ENCODE measurements around the gene LNP1.
A peak's percentile ranks its signal among the peaks of the same experiment; 100 is the strongest.
"Not testable (repeated sequence)": the region's sequence is repeated elsewhere in the genome, so short reads cannot be mapped to it uniquely, and the experiment has no call there.

LNP1 gene

DNA sequence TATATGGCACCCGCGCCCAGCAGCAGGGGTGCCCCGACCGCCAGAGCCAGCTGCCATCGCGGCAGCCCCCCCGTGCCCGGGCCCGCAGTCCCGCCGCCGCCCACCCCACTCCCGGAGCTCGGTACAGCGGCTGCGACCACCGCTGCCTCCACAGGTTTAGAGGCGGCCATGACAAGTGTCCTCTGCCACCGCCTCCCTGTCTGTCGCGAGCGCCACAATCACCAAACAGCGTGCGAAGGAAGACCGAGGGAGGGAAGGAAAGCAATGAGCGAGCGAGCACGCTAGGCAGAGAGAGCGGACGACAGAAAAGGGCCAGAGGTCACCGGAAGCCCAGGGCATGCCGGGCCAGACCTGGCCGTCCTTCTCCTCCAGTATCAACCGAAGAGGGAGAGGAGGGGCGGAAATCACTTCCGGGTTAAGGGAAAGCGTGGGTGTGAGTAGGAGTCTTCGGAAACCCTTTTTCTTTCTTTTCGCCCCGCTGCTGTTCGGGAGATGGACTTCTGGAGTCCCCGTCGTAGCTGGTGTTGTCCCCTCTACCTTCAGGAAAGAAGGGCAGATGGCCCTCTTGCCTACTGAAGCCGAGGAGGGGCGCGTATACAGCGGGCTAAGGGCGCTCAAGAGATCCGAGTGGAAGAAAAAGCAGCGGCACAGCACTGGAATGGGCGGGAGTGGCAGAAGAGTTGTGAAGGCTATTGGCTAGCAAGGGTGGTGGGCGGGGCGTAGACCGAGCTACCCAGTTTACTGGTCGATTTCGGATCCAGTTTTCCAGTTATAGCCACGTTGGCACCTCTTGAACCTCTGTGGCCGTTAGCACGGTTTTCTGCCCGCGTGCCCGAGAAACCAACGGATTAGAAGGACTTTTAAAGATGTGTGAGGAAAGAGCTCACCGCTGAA is at the start of gene LNP1, which contains the start of gene TOMM70:
LNP1 (plus strand) TSS at position 760 of the 894 bp plus-strand sequence. CDS start 28,191 bp downstream, outside the sequence.
TOMM70 (minus strand) TSS at position 310 of the 894 bp plus-strand sequence; CDS start at position 170, 140 bp downstream.
- peak; percentile 96 for DNase-seq (ENCODE audit: low read depth)

DNA sequence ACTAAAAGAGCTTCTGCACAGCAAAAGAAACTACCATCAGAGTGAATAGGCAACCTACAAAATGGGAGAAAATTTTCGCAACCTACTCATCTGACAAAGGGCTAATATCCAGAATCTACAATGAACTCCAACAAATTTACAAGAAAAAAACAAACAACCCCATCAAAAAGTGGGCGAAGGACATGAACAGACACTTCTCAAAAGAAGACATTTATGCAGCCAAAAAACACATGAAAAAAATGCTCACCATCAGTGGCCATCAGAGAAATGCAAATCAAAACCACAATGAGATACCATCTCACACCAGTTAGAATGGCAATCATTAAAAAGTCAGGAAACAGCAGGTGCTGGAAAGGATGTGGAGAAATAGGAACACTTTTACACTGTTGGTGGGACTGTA is 49.6 kb upstream of the LNP1 start:
- not testable (repeated sequence) for DNase-seq (ENCODE audit: low read depth)

GRCh38 chr3:100352296-100353231 is 48.8 kb upstream of the LNP1 start:
- no peak for DNase-seq (ENCODE audit: low read depth)

DNA sequence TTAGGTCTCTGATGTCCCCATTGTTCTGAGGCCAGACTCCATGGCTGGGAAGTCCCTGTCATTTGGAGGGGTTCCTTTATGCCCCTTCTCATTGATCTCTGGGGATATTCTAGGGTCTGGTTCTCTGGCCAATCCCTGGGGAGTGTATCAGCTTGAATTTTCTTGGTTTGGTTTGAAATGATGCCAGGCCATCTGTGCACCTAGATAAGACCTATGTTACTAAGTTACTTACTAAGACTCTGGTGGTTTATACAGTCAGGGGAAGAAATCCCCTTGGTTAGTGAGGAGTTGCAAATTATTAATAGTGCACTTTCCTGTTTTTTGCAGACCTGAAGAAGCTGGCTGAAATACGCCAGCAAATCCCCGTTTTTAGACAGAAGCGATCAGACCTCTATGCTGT is 46.5 kb upstream of the LNP1 start:
- no peak for DNase-seq (ENCODE audit: low read depth)

- no peak for DNase-seq (ENCODE audit: low read depth)
These were observed 42.9 kb upstream of the LNP1 start for GRCh38 chr3:100358413-100358812.

DNA sequence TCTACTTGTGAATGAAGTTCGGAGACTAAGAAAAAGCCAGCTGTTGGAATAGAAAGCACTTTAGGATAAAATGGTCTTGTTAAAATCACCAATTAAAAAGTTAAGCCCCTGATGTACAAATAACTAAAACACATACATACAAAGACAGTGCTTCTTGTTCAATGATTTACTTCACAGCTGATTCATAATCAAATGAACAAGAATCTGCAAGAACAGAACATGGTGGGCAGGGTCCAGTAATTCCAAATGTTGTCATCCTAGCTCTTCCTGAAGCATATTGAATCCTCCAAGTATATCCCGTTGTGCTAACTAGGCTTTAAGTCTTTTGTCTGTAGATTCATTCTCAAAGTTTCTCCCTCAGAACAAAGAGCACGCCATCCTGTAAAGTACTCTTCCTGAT is 42.3 kb upstream of the LNP1 start:
- no peak for DNase-seq (ENCODE audit: low read depth)

DNA sequence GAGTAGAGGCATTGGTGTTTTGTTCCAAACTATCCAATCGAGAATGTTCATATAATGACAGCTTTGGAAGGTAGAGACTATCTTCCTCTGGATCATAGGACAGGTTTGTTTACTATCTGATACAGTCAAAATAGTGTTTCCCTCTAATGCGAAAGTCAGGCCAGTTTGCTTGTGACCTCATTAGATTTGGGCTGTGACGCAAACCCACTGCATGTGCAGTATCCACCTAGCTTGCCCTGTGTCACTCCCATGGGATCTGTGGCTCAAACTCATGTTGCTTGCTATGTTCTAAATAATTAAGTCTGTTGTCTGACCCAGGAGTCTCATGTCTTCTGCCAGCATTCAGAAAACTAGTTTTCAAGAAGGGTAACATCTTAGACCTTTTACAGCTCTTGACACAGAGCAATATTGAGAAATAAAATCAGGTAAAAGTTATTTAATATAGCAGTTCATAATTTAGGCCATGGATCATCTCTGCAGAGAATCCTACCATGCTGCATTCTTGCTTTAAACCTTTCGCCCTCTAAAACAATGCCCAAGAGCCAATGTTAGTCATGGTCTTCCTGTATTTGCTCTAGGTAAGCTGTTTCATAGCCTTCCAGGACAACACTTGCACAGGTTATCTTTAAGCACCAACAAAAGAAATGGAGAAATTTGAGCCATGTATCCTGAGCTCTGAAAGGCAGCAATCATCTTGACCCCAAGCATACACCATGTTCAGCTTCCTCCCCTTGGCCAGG is 40.4 kb upstream of the LNP1 start:
- peak; percentile 36 for DNase-seq (ENCODE audit: low read depth)

DNA sequence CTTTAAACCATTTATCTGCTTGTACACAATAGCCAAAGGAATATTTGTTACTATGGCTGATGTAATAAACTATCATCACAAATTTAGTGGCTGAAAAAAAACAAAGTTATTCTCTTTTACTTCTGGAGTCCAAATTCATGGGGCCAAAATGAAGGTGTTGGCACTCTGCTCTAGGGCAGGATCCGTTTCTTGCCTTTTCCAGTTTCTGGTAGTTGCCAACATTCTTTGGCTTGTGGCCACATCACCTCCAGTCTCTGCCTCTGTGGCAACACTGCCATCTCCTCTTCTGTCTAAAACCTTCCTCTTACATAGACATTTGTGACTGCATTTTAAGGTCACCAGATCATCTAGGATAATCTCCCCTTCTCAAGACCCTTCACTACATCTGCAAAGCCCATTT is 39.4 kb upstream of the LNP1 start:
- no peak for DNase-seq (ENCODE audit: low read depth)

- no peak for DNase-seq (ENCODE audit: low read depth)
These were observed 36.9 kb upstream of the LNP1 start for GRCh38 chr3:100364421-100364820.

DNA sequence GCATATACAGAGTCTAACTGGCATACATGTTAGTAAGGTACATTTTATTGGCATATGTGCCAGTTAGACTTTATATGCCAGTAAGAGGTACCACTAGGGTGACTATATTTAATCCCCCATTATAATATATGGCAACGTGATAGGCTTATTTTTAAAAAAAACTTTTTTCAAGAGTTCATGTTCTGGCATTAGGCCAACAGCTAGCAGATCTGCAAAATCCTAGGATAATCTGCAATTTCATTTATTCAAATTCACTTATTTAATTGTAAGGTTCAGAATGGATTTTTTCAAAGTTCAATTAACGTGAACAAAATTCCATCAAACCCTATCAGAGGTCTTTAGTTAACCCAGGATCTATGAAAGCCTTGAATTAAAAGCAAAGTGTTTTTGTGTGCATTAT is 34.9 kb upstream of the LNP1 start:
- DNase-seq (ENCODE audit: low read depth) = no peak

- peak; percentile 47 for DNase-seq (ENCODE audit: low read depth)
These were observed 32.9 kb upstream of the LNP1 start for GRCh38 chr3:100368441-100368840.

DNA sequence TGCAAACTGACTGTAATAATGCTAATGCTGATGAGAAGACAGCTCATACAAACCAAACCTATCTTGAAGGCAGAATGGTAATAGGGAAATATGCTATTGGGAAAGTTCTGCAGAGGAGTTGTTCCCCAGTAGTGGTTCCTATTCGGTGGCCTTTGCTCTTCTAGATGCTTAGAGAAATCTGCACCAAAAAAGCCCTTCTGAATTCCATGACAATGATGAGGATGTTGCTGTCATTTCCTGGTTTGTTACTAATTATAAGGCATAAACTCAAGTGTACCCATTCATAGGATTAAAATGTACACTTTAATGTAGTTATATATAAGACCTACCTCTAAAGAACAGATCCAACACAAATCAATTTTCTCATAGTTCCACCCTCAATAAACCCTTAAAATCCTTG is 30.6 kb upstream of the LNP1 start:
- no peak for DNase-seq (ENCODE audit: low read depth)

DNA sequence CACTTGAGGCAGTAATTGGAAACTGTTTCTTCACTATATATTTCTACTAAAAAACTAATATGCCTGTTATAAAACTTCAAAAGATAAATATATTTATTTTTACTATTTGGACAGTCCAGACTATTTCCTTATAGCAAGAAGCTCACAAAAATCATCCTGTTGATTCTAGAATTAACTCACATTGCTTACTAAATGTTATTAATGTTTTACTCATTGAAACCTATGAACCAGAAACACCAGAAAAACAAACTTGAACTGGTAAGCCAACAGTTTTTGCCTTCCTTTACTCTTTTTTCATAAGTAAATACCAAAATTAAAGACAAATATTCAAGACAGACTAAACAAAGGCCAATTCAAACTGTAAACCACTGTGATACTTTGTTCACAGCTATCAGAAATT is 26.8 kb upstream of the LNP1 start:
- no peak for DNase-seq (ENCODE audit: low read depth)

DNA sequence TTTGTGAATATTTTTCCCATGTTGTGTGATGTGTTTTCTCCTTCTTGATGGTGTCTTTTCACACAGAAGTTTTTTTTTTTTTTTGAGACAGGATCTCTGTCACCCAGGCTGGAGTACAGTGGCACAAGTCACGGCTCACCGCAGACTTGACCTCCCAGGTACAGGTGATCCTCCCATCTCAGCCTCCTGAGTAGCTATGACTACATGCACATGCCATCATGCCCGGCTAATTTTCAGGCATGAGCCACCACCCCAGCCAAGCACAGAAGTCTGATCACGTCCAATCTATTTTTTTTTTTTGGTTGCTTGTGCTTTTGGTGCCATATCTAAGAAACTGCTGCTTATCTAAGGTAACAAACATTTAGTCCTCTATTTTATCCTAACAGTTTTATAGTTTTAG is 25.0 kb upstream of the LNP1 start:
- DNase-seq (ENCODE audit: low read depth) = no peak

DNA sequence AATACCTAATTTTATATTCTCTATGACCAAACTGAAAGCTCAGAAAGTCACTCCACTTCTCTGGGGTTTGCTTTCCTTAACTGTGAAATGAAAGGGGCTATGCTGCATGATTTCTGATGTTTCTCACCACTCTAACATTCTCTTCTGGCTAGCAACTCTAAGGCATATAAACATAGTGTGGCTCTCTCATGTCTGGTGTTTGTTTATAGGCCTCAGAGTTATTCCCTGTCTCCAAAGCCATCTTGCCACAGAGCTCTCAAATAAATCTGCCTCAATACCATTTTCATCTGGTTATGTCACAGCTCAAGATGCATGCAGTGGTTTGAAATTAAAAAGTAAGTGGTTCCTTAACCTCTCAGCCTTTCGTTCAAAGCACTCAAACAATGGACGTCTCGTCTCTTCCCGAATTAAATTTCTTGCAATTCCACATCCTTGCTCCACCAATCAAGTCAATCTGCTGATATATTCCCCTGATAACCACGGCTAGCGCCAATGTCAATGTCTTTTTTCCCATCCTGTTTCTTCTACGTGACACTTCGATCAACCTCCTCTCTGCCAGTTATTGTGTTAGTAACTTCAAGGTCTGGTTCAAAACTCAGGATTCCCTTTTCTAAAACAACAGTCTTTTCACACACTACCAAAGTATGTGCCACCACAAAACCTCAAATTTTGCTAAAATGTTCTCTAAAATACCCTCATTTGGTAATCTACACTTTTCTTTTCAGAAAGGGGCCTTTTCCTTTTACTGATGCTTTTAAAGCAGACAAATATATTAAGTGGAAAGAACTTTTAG is 16.4 kb upstream of the LNP1 start:
- peak; percentile 10 for DNase-seq (ENCODE audit: low read depth)

DNA sequence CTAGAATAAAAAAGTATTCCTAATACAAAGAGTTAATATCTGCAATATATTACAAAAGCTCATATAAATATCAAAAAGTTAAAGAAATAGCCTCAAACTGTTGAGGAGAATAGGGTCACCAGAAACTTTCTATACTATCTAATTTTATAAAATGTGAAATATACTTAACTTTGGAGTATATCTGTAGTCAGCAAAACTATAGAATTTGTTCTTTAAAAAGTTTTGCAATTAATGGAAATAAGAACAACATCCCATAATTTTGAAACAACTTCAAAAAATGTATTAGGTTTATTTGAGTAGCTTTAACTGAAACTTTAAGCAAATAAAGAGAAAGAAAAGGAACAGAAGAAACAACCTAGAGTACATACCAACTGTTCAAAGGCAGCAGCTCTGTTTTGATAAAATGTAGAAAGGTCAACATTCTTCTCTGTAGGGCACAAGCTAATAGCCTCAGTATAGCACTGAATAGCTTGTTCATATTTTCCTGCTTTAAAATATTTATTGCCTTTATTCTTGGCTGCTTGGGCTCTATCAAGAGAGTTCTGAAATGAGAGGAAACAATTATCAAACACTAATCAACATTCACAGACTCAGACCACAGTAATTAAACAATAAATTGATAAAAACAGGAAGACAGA is 14.8 kb upstream of the LNP1 start:
- DNase-seq (ENCODE audit: low read depth) = peak; percentile 18

DNA sequence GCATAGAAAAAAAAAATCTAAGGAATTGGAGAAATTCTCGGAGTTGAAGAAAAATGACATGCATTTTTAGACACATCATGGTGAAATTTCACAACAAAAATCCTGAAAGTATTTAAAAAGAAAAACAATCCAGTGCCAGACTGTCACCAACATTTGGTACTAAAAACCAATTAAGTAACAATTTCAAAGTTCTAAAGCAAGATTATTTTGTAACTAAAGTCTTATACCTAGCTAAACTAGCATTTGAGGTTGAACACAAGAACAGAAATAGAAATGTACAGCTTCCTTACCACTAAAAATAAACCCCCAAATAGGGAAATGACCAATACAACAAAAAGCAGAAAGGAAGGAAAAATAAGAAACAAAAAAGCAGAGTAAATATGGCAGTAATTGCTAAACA is 12.3 kb upstream of the LNP1 start:
- no peak for DNase-seq (ENCODE audit: low read depth)

DNA sequence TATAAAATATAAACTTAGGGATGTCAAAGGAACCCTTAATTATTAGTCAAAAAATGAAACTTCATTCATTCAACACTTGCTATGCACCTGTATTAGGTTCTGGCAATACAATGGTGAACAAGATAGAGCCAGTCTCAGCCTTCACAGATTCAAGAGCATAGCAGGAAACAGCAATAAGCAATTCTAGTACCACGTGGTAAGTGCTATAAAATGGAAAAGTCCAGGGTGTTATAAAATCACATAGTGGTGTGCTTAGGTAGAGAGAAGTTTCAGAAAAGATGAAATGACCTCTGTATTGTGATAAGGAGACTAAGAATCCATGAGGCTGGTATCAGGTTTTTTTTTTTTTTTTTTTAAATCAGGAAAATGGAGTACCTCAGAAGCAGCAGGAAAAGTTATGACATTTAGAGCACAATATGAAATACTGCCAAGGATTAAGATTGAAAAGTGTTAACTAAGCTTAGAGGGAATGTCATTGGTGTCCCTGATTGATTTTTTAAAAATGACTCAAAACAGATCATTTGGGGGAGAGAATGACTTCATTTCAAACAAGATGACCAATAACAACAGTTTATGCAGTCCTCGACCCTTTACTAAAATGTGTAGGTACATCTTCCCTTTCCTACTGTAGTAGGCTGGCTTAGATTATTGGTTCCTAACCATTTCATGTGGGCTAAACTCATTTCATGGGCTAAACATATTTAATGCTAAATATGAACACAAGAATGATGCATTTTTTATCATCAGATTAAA is 5.5 kb upstream of the LNP1 start:
- DNase-seq (ENCODE audit: low read depth) = no peak

- no peak for DNase-seq (ENCODE audit: low read depth)
These were observed 4.4 kb upstream of the LNP1 start for GRCh38 chr3:100396967-100397366.

Data from fibroblast of gingiva (primary cell).